Upper lobe of right lung (tissue), 1 donor: ENCODE measurements around the gene OCA2. TPM values are rescaled to one million over a fixed set of nuclear protein-coding genes. Genes with fewer than 3 reads are reported as not detected.

ENCODE experiments used
- ATAC-seq: fragments of 200-7000 bp; cut with Tn5 transposase; one replicate; pipeline ENCODE4 v1.9.1; 2020; ENCODE audit warnings: mild to moderate bottlenecking, moderate library complexity
- DNase-seq: peaks from one replicate; pipeline ENCODE4 v3.0.0-alpha.2; 2020
- H3K27ac ChIP-seq: fragments of 200-600 bp; one replicate; pipeline ENCODE4 v1.8.0; 2022
- H3K27me3 ChIP-seq: fragments of 200-600 bp; one replicate; pipeline ENCODE4 v1.8.0; 2022; ENCODE audit warnings: mild to moderate bottlenecking
- H3K36me3 ChIP-seq: fragments of 200-600 bp; one replicate; pipeline ENCODE4 v1.8.0; 2022
- H3K4me1 ChIP-seq: fragments of 200-600 bp; one replicate; pipeline ENCODE4 v1.8.0; 2022
- H3K4me3 ChIP-seq: fragments of 200-600 bp; one replicate; pipeline ENCODE4 v1.8.0; 2022; ENCODE audit warnings: mild to moderate bottlenecking
- H3K9me3 ChIP-seq: fragments of 200-600 bp; one replicate; pipeline ENCODE4 v1.8.0; 2022
- intact Hi-C: fragments of 100-400 bp; cut with DNase I; formaldehyde crosslinking; loops from one replicate; pipeline ENCODE4 v1.11.0; 2022
- total RNA-seq: library from RNA; stranded (reverse); fragmentation: NEBNext Ultra II Directional; extraction: Animal tissue kit (Norgen Biotek cat#: 25700); gene quantifications from one replicate; pipeline ENCODE4 v1.2.1, GENCODE V29; 2021
- TF ChIP-seq, protein P1 (sequence below): fragments of 200-600 bp; IDR thresholded peaks from one replicate; pipeline ENCODE4 v1.8.0; 2022; ENCODE audit warnings: antibody characterized with exemption
- donor health status: DM: no; HTN: yes; CAD: no; lungs with severe emphysema.

The OCA2 gene
- total RNA-seq, 1 donor from 2014 or later, result 0.55 TPM

- intact Hi-C loops, result no loop called here
- no peak for DNase-seq
- no peak overlapping the region for H3K27ac ChIP-seq
- no peaks in the 10 kb centered on the region for H3K4me1 ChIP-seq
- H3K27me3 ChIP-seq, result no peaks in the 10 kb centered on the region
- no peaks in the 10 kb centered on the region for H3K9me3 ChIP-seq
- TF ChIP-seq, protein P1, sequence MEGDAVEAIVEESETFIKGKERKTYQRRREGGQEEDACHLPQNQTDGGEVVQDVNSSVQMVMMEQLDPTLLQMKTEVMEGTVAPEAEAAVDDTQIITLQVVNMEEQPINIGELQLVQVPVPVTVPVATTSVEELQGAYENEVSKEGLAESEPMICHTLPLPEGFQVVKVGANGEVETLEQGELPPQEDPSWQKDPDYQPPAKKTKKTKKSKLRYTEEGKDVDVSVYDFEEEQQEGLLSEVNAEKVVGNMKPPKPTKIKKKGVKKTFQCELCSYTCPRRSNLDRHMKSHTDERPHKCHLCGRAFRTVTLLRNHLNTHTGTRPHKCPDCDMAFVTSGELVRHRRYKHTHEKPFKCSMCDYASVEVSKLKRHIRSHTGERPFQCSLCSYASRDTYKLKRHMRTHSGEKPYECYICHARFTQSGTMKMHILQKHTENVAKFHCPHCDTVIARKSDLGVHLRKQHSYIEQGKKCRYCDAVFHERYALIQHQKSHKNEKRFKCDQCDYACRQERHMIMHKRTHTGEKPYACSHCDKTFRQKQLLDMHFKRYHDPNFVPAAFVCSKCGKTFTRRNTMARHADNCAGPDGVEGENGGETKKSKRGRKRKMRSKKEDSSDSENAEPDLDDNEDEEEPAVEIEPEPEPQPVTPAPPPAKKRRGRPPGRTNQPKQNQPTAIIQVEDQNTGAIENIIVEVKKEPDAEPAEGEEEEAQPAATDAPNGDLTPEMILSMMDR, result no peak
- H3K4me3 ChIP-seq, result no peak overlapping the region
- no peak for ATAC-seq
- H3K36me3 ChIP-seq, result no peaks in the 10 kb centered on the region
These were observed 13.5 kb downstream of the OCA2 start for GRCh38 chr15:28085489-28086174.

DNA sequence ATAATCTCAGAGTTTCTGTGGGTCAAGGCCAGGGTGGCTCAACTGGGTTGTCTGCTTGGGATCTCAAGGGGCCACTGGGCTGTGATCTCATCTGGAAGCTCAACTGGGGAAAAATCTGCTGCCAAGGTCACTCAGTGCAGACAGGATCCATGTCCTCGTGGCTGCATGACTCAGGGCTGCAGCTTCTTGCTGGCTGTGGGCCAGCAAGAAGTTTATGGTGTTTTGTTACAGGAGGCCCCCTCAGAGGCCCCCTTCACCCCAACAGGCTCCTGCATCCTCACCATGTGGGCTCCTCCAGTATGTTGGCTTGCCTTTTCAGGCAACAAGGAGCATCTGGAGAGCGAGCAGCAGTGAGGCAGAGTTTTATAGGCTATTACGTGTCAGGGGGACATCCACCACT, 14.6 kb downstream of the OCA2 start:
- H3K9me3 ChIP-seq, result no peaks in the 10 kb centered on the region
- H3K27ac ChIP-seq, result no peak overlapping the region
- DNase-seq (no peak), ATAC-seq (no peak)
- H3K4me3 ChIP-seq, result no peak overlapping the region
- TF ChIP-seq, protein P1, result no peak
- H3K4me1 ChIP-seq, result no peaks in the 10 kb centered on the region
- no peaks in the 10 kb centered on the region for H3K27me3 ChIP-seq
- H3K36me3 ChIP-seq, result no peaks in the 10 kb centered on the region
- intact Hi-C loops, result no loop called here

DNA sequence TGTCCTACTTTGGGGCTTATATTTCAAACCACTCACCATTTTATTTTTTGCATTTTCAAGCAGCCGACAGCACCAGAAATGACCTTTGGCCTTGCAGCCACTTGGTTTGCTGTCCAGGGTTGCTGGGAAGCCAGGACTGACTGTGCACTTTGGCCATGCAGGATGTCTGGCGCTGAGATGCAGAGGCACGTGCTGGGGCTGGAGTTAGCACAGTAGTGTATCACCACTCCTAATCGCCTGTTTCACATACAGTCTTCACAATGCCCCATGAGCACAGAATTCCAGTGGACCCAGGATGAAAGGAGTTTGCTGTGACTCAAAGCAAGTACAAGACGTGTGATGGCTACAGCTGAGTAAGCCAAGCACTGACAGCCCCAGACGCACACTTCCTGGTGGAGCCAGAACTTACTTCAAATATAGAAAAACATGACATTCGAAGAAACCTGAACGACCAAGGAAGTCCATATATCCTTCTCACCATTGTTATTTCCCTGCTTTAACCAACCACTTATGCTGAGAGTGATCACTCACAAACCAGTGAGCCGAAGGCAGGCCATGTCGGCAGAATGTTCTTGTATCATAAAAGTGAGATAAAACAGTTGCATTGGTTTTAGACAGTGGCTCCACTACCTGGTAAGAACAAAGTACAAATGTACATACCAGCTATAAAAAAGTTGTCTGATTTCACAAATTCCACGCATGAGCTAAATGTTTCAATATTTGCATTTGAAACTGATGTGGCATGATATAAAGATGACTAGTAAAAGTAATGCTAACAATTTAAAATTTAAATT, 16.0 kb downstream of the OCA2 start:
- H3K27ac ChIP-seq, result no peak overlapping the region
- TF ChIP-seq, protein P1, result no peak
- no peaks in the 10 kb centered on the region for H3K4me1 ChIP-seq
- DNase-seq (no peak), ATAC-seq (no peak)
- H3K36me3 ChIP-seq, result no peaks in the 10 kb centered on the region
- no peaks in the 10 kb centered on the region for H3K27me3 ChIP-seq
- intact Hi-C loops, result no loop called here
- no peak overlapping the region for H3K4me3 ChIP-seq
- H3K9me3 ChIP-seq, result no peaks in the 10 kb centered on the region

DNA sequence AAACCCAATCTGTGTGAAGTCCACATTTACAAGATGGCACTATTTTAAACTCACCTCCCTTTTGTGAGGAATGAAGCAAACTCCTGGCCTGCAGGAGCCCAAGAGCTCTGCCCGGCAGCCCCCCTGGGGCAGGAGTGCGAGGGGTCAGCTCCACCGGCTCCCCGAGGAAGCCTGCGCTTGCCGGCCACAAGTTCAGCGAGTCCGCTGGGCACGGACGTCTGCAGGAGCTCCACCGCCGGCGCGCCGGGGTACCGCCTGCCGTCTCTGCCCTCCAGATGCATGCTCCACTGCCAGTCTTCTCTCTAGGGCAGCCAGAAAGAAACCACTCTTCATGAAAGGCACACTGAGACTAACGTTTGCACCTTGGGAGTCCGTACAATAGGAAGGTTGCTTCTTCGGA, 17.5 kb downstream of the OCA2 start:
- ATAC-seq (no peak), DNase-seq (no peak)
- TF ChIP-seq, protein P1, result no peak
- no peaks in the 10 kb centered on the region for H3K4me1 ChIP-seq
- intact Hi-C loops, result no loop called here
- H3K27ac ChIP-seq, result no peak overlapping the region
- no peaks in the 10 kb centered on the region for H3K9me3 ChIP-seq
- H3K36me3 ChIP-seq, result no peaks in the 10 kb centered on the region
- no peaks in the 10 kb centered on the region for H3K27me3 ChIP-seq
- H3K4me3 ChIP-seq, result no peak overlapping the region

DNA sequence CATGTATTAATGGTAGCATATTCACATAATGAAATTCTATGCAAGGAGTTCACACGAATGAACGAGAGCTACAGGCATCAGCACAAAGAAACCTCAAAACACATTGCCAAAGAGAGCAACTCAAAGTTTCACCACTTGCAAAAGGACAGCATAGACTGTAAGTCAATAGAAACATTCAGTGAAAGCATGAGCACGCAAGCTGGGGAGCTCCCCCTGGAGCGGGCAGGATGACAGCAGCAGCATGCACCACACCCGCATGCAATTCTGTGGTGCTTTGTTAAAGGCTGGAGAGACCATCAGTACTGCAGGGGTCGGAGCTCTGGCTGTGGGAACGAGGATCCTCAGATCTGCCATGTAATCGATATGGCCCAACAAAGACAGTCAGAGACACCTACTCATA, 18.7 kb downstream of the OCA2 start:
- no peaks in the 10 kb centered on the region for H3K27me3 ChIP-seq

More for the DNA sequence above, 18.7 kb downstream of the OCA2 start:
- ATAC-seq, result no peak
- H3K9me3 ChIP-seq, result no peaks in the 10 kb centered on the region
- intact Hi-C loops, result no loop called here
- H3K4me3 ChIP-seq, result no peak overlapping the region
- TF ChIP-seq, protein P1, result no peak
- no peaks in the 10 kb centered on the region for H3K4me1 ChIP-seq
- H3K36me3 ChIP-seq, result no peaks in the 10 kb centered on the region
- no peak for DNase-seq
- H3K27ac ChIP-seq, result no peak overlapping the region
